ENCODE data around the gene CD81. TPM values are rescaled to one million over a fixed set of nuclear protein-coding genes. Genes with fewer than 3 reads are reported as not detected.

Gene CD81
- total and polyA plus RNA-seq, 2 experiments from 2014 or later = 88.6 to 290 TPM

DNA sequence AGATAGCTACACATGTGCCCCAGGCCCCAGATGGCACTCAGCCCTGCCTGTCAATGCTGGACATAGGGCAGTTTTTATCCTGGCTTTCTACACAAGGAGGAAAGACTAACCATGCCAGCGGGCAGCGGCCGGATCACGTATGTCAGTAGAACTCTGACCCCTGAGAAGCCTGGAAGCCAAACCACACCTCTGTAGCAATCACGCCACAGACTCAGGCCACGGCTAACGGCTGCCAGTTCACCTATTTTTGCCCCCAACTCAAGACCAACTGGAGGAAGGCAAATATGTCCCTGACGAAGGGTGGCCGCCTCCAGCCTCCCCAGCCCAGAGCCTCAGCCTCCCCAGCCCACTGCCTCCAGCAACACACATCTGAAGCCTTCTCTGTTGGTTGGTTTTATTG is 7.2 kb upstream of the CD81 start:
- Histone ChIP-seq H3K79me2 (replicated peaks; ENCODE audit: insufficient read depth) (no peaks in the 10 kb centered on the region), H3K36me3 (ENCODE audit: insufficient read depth) (no peaks in the 10 kb centered on the region), H3K4me2 (no peak overlapping the region), H4K20me1 (replicated peaks; ENCODE audit: insufficient read depth) (no peaks in the 10 kb centered on the region), H3K27ac (ENCODE audit: low read depth) (no peak overlapping the region), H3K4me1 (ENCODE audit: insufficient read depth) (no peaks in the 10 kb centered on the region), H3K27me3 (ENCODE audit: insufficient read depth) (no peaks in the 10 kb centered on the region), H3K4me3 (no peak overlapping the region), H3F3A (replicated peaks; ENCODE audit: low read depth) (no peaks in the 10 kb centered on the region), H3K9me2 (ENCODE audit: insufficient read depth) (no peaks in the 10 kb centered on the region), H2AFZ (no peak overlapping the region)
- TF ChIP-seq JUNB (IDR thresholded peaks at IDR 0.05; ENCODE audit: unreplicated experiment) (no peak), ZNF114 (CRISPR knock-in tag; IDR thresholded peaks at IDR 0.05) (no peak), STAT1 (IDR thresholded peaks at IDR 0.05; ENCODE audit: unreplicated experiment) (no peak), EZH2 (IDR thresholded peaks at IDR 0.05; ENCODE audit: low read depth, unreplicated experiment) (no peak), POLR2AphosphoS5 (IDR thresholded peaks at IDR 0.05; ENCODE audit: low read depth) (no peak), ZNF331 (CRISPR knock-in tag; IDR thresholded peaks at IDR 0.05; ENCODE audit: low read depth) (no peak), CREB1 (CRISPR knock-in tag; IDR thresholded peaks at IDR 0.05; ENCODE audit: low read depth) (no peak), NANOG (IDR thresholded peaks at IDR 0.05; ENCODE audit: borderline replicate concordance) (no peak), EZH2phosphoT487 (IDR thresholded peaks at IDR 0.05; ENCODE audit: unreplicated experiment) (no peak)
- TF ChIP-seq, protein P1, sequence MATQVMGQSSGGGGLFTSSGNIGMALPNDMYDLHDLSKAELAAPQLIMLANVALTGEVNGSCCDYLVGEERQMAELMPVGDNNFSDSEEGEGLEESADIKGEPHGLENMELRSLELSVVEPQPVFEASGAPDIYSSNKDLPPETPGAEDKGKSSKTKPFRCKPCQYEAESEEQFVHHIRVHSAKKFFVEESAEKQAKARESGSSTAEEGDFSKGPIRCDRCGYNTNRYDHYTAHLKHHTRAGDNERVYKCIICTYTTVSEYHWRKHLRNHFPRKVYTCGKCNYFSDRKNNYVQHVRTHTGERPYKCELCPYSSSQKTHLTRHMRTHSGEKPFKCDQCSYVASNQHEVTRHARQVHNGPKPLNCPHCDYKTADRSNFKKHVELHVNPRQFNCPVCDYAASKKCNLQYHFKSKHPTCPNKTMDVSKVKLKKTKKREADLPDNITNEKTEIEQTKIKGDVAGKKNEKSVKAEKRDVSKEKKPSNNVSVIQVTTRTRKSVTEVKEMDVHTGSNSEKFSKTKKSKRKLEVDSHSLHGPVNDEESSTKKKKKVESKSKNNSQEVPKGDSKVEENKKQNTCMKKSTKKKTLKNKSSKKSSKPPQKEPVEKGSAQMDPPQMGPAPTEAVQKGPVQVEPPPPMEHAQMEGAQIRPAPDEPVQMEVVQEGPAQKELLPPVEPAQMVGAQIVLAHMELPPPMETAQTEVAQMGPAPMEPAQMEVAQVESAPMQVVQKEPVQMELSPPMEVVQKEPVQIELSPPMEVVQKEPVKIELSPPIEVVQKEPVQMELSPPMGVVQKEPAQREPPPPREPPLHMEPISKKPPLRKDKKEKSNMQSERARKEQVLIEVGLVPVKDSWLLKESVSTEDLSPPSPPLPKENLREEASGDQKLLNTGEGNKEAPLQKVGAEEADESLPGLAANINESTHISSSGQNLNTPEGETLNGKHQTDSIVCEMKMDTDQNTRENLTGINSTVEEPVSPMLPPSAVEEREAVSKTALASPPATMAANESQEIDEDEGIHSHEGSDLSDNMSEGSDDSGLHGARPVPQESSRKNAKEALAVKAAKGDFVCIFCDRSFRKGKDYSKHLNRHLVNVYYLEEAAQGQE (IDR thresholded peaks at IDR 0.05; ENCODE audit: unreplicated experiment) = no peak
- TF ChIP-seq, protein P2, sequence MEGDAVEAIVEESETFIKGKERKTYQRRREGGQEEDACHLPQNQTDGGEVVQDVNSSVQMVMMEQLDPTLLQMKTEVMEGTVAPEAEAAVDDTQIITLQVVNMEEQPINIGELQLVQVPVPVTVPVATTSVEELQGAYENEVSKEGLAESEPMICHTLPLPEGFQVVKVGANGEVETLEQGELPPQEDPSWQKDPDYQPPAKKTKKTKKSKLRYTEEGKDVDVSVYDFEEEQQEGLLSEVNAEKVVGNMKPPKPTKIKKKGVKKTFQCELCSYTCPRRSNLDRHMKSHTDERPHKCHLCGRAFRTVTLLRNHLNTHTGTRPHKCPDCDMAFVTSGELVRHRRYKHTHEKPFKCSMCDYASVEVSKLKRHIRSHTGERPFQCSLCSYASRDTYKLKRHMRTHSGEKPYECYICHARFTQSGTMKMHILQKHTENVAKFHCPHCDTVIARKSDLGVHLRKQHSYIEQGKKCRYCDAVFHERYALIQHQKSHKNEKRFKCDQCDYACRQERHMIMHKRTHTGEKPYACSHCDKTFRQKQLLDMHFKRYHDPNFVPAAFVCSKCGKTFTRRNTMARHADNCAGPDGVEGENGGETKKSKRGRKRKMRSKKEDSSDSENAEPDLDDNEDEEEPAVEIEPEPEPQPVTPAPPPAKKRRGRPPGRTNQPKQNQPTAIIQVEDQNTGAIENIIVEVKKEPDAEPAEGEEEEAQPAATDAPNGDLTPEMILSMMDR (conservative IDR thresholded peaks at IDR 0.05; ENCODE audit: low read depth in 2 of 2) = no peak
- TF ChIP-seq, protein P3, sequence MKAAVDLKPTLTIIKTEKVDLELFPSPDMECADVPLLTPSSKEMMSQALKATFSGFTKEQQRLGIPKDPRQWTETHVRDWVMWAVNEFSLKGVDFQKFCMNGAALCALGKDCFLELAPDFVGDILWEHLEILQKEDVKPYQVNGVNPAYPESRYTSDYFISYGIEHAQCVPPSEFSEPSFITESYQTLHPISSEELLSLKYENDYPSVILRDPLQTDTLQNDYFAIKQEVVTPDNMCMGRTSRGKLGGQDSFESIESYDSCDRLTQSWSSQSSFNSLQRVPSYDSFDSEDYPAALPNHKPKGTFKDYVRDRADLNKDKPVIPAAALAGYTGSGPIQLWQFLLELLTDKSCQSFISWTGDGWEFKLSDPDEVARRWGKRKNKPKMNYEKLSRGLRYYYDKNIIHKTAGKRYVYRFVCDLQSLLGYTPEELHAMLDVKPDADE (IDR thresholded peaks at IDR 0.05) = no peak
- TF ChIP-seq, protein P4, sequence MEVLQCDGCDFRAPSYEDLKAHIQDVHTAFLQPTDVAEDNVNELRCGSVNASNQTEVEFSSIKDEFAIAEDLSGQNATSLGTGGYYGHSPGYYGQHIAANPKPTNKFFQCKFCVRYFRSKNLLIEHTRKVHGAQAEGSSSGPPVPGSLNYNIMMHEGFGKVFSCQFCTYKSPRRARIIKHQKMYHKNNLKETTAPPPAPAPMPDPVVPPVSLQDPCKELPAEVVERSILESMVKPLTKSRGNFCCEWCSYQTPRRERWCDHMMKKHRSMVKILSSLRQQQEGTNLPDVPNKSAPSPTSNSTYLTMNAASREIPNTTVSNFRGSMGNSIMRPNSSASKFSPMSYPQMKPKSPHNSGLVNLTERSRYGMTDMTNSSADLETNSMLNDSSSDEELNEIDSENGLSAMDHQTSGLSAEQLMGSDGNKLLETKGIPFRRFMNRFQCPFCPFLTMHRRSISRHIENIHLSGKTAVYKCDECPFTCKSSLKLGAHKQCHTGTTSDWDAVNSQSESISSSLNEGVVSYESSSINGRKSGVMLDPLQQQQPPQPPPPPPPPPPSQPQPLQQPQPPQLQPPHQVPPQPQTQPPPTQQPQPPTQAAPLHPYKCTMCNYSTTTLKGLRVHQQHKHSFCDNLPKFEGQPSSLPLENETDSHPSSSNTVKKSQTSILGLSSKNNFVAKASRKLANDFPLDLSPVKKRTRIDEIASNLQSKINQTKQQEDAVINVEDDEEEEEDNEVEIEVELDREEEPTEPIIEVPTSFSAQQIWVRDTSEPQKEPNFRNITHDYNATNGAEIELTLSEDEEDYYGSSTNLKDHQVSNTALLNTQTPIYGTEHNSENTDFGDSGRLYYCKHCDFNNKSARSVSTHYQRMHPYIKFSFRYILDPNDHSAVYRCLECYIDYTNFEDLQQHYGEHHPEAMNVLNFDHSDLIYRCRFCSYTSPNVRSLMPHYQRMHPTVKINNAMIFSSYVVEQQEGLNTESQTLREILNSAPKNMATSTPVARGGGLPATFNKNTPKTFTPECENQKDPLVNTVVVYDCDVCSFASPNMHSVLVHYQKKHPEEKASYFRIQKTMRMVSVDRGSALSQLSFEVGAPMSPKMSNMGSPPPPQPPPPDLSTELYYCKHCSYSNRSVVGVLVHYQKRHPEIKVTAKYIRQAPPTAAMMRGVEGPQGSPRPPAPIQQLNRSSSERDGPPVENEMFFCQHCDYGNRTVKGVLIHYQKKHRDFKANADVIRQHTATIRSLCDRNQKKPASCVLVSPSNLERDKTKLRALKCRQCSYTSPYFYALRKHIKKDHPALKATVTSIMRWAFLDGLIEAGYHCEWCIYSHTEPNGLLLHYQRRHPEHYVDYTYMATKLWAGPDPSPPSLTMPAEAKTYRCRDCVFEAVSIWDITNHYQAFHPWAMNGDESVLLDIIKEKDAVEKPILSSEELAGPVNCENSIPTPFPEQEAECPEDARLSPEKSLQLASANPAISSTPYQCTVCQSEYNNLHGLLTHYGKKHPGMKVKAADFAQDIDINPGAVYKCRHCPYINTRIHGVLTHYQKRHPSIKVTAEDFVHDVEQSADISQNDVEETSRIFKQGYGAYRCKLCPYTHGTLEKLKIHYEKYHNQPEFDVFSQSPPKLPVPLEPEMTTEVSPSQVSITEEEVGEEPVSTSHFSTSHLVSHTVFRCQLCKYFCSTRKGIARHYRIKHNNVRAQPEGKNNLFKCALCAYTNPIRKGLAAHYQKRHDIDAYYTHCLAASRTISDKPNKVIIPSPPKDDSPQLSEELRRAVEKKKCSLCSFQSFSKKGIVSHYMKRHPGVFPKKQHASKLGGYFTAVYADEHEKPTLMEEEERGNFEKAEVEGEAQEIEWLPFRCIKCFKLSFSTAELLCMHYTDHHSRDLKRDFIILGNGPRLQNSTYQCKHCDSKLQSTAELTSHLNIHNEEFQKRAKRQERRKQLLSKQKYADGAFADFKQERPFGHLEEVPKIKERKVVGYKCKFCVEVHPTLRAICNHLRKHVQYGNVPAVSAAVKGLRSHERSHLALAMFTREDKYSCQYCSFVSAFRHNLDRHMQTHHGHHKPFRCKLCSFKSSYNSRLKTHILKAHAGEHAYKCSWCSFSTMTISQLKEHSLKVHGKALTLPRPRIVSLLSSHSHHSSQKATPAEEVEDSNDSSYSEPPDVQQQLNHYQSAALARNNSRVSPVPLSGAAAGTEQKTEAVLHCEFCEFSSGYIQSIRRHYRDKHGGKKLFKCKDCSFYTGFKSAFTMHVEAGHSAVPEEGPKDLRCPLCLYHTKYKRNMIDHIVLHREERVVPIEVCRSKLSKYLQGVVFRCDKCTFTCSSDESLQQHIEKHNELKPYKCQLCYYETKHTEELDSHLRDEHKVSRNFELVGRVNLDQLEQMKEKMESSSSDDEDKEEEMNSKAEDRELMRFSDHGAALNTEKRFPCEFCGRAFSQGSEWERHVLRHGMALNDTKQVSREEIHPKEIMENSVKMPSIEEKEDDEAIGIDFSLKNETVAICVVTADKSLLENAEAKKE (CRISPR knock-in tag; IDR thresholded peaks at IDR 0.05) = no peak
- no peak overlapping the region for H3K4me3 Mint-ChIP-seq
- H3K4me1 Mint-ChIP-seq = no peaks in the 10 kb centered on the region
- no peaks in the 10 kb centered on the region; the same call in 2 of the 3 replicates for H3K36me3 Mint-ChIP-seq (ENCODE audit: low read depth)
- H3K27ac Mint-ChIP-seq = no peak overlapping the region
- no peaks in the 10 kb centered on the region; the same call in 1 of the 3 replicates for H3K9me3 Mint-ChIP-seq
- peaks cover 7% of the 10 kb centered on the region for H3K27me3 Mint-ChIP-seq (ENCODE audit: insufficient read depth, low read depth, poor library complexity)
- no peak for ATAC-seq
- no peak for DNase-seq (ENCODE audit: low spot score)
